K562 (cell line): ENCODE results near the gene FLII. TPM values are rescaled to one million over a fixed set of nuclear protein-coding genes. Genes with fewer than 3 reads are reported as not detected.

ENCODE experiments used
- ARID3B ChIP-seq: fragments of 250-450 bp; sonication (Bioruptor Pico); IDR thresholded peaks from 2 replicates; pipeline ENCODE4 v1.4.0; 2020; ENCODE audit warnings: borderline replicate concordance
- ARID4B ChIP-seq: sonication (generic); formaldehyde crosslinking; IDR thresholded peaks from 2 replicates; pipeline ENCODE4 v1.8.0; 2022; ENCODE audit warnings: mild to moderate bottlenecking, missing genetic modification reagents
- ELF4 ChIP-seq: fragments of 450-650 bp; formaldehyde crosslinking; IDR thresholded peaks from 2 replicates; pipeline ENCODE4 v1.4.0; 2022; ENCODE audit warnings: missing genetic modification characterization
- ETV6 ChIP-seq, 3 experiments: fragments of 150-350 bp in 1 of 3; sonication (generic) in 1 of 3; formaldehyde crosslinking in 1 of 3; IDR thresholded peaks; 2 replicates each; pipeline versions ENCODE4 v1.6.1 to v1.8.0; 2014 to 2022; ENCODE audit warnings: borderline replicate concordance in 2 of 3, low read depth in 2 of 3, antibody characterized with exemption in 1 of 3, low read length in 1 of 3, mild to moderate bottlenecking in 1 of 3, missing genetic modification reagents in 1 of 3
- HNRNPH1 ChIP-seq: fragments of 200-400 bp; formaldehyde crosslinking; optimal IDR thresholded peaks from 2 replicates; pipeline ENCODE3; 2017; ENCODE audit warnings: low read depth, mild to moderate bottlenecking, low read length, moderate library complexity
- MAFG ChIP-seq: fragments of 450-650 bp; conservative IDR thresholded peaks from 2 replicates; pipeline ENCODE4 v1.6.1; 2016; ENCODE audit warnings: missing genetic modification characterization, missing compliant biosample characterization
- POLR2AphosphoS2 ChIP-seq: IDR thresholded peaks from 2 replicates; pipeline ENCODE4 v1.6.1; 2012; ENCODE audit warnings: low read length, improper control_type of control experiment
- SRSF9 ChIP-seq: fragments of 200-400 bp; formaldehyde crosslinking; IDR thresholded peaks from 2 replicates; pipeline ENCODE4 v1.6.1; 2017; ENCODE audit warnings: low read depth, low read length, borderline replicate concordance
- ZNF124 ChIP-seq: sonication (generic); formaldehyde crosslinking; IDR thresholded peaks from 2 replicates; pipeline ENCODE4 v1.8.1; 2022; ENCODE audit warnings: missing genetic modification reagents
- ZNF3 ChIP-seq: fragments of 250-450 bp; sonication (Bioruptor Pico); IDR thresholded peaks from 2 replicates; pipeline ENCODE4 v1.5.0; 2021; ENCODE audit warnings: mild to moderate bottlenecking, moderate library complexity
- ZNF318 ChIP-seq, 2 experiments: fragments of 450-650 bp; IDR thresholded peaks; 2 replicates each; pipeline ENCODE4 v1.6.1; 2016; ENCODE audit warnings: mild to moderate bottlenecking in 2 of 2, borderline replicate concordance in 1 of 2, low read depth in 1 of 2, moderate library complexity in 1 of 2
- ZNF57 ChIP-seq: fragments of 450-650 bp; formaldehyde crosslinking; IDR thresholded peaks from 2 replicates; pipeline ENCODE4 v1.4.0; 2020; ENCODE audit warnings: mild to moderate bottlenecking, moderate library complexity
- polyA plus RNA-seq, 8 experiments: library from polyadenylated mRNA; depleted of rRNA in 4 of 8; stranded (reverse) in 5 of 8; unstranded in 3 of 8; fragments of >200 nt; fragmentation: Nextera tagmentation in 2 of 8; fragmentation: Illumina TruSeq in 1 of 8; extraction: Ambion mirVana in 2 of 8; extraction: Trizol in 1 of 8; gene quantifications; 2 replicates each; pipeline versions ENCODE4 v1.2.1 to v1.2.3, GENCODE V29; 2011 to 2014; ENCODE audit warnings: inconsistent platforms in 1 of 8, missing spikeins in 1 of 8
- total RNA-seq, 7 experiments: library from RNA; depleted of rRNA in 6 of 7; stranded (reverse); fragments of >200 nt in 6 of 7; fragmentation: Illumina TruSeq in 2 of 7; extraction: Trizol in 2 of 7; gene quantifications; 2 replicates each; pipeline versions ENCODE4 v1.2.1 to v1.2.3, GENCODE V29; 2011 to 2021; ENCODE audit warnings: low replicate concordance in 1 of 7

FLII gene
- total and polyA plus RNA-seq, 9 of the 15 experiments (the other 6 are each of a cell fraction or from before 2014, with no cell fraction given): 11.7 to 126 (median 82.5) TPM

- TF ChIP-seq ARID4B: peak; percentile 71; the same call in 1 of the 2 replicates
- no peak for TF ChIP-seq HNRNPH1
- no peak for TF ChIP-seq MAFG
- TF ChIP-seq ZNF318 (IDR thresholded peaks at IDR 0.05; ENCODE audit: borderline replicate concordance in 1 of 2, low read depth in 1 of 2): no peak
- TF ChIP-seq POLR2AphosphoS2: no peak
- no peak for TF ChIP-seq ETV6 (IDR thresholded peaks at IDR 0.05; ENCODE audit: borderline replicate concordance in 1 of 2, low read depth in 2 of 2, low read length in 1 of 2)
- no peak for TF ChIP-seq ETV6 (CRISPR knock-in tag; IDR thresholded peaks at IDR 0.05; ENCODE audit: borderline replicate concordance)
- TF ChIP-seq ZNF124: no peak
- no peak for TF ChIP-seq ELF4
- TF ChIP-seq SRSF9: no peak
- TF ChIP-seq ARID3B (CRISPR knock-in tag): no peak
- no peak for TF ChIP-seq ZNF57 (CRISPR knock-in tag)
- TF ChIP-seq ZNF3: no peak
Observed at GRCh38 chr17:18260332-18261145, 2.0 kb upstream of the FLII start, which contains the start of gene MIEF2 (continued).
